Ishikawa (cell line): Measurements from ENCODE around the gene LCLAT1.

Experiments
- CEBPB ChIP-seq: IDR thresholded peaks from 2 replicates; pipeline ENCODE4 v1.6.1; 2012
- CREB1 ChIP-seq: IDR thresholded peaks from 2 replicates; pipeline ENCODE4 v1.6.1; 2012; ENCODE audit warnings: low read depth
- EGR1 ChIP-seq: IDR thresholded peaks from 2 replicates; pipeline ENCODE4 v1.6.1; 2012
- EP300 ChIP-seq: IDR thresholded peaks from 2 replicates; pipeline ENCODE4 v1.6.1; 2012; ENCODE audit warnings: borderline replicate concordance
- FOXM1 ChIP-seq: IDR thresholded peaks from 2 replicates; pipeline ENCODE4 v1.6.1; 2012; ENCODE audit warnings: low read depth, borderline replicate concordance
- NFIC ChIP-seq: IDR thresholded peaks from 2 replicates; pipeline ENCODE4 v1.6.1; 2012
- RAD21 ChIP-seq: IDR thresholded peaks from 2 replicates; pipeline ENCODE4 v1.6.1; 2012; ENCODE audit warnings: low read depth
- TAF1 ChIP-seq: IDR thresholded peaks from 2 replicates; pipeline ENCODE4 v1.6.1; 2012; ENCODE audit warnings: low read depth, mild to moderate bottlenecking
- TCF12 ChIP-seq: IDR thresholded peaks from 2 replicates; pipeline ENCODE4 v1.6.1; 2012; ENCODE audit warnings: low read depth
- TEAD4 ChIP-seq: IDR thresholded peaks from 2 replicates; pipeline ENCODE4 v1.6.1; 2012
- YY1 ChIP-seq: IDR thresholded peaks from 2 replicates; pipeline ENCODE4 v1.6.1; 2012; ENCODE audit warnings: low read depth
- ZBTB7A ChIP-seq: IDR thresholded peaks from 2 replicates; pipeline ENCODE4 v1.6.1; 2012; ENCODE audit warnings: low read depth
- TF ChIP-seq, protein P1 (sequence below): IDR thresholded peaks from 2 replicates; pipeline ENCODE4 v1.6.1; 2012; ENCODE audit warnings: low read depth, mild to moderate bottlenecking
- TF ChIP-seq, protein P2 (sequence below): IDR thresholded peaks from 2 replicates; pipeline ENCODE4 v1.6.1; 2012
- TF ChIP-seq, protein P3 (sequence below): IDR thresholded peaks from 2 replicates; pipeline ENCODE4 v1.6.1; 2012

LCLAT1 gene

DNA sequence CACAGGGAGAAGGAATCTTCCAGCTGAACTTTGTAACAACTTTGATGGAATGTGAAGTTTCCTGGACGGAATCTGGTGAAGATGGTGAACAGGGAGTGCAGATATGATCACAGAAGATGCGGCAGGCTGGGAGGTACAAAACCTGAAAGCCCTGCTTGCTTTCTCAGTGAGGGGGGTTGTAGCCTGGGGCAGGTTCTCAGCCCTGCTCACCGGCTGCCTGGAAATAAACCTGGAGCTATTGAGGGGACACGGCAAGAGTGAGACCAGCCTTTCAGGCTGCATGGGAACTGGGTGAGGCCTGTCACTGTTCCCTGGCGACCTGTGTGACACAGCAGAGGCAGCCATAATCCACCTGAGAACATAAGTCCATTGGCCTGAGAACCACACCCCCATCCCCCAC lies 174.8 kb downstream of the LCLAT1 start:
- TF ChIP-seq, protein P1, sequence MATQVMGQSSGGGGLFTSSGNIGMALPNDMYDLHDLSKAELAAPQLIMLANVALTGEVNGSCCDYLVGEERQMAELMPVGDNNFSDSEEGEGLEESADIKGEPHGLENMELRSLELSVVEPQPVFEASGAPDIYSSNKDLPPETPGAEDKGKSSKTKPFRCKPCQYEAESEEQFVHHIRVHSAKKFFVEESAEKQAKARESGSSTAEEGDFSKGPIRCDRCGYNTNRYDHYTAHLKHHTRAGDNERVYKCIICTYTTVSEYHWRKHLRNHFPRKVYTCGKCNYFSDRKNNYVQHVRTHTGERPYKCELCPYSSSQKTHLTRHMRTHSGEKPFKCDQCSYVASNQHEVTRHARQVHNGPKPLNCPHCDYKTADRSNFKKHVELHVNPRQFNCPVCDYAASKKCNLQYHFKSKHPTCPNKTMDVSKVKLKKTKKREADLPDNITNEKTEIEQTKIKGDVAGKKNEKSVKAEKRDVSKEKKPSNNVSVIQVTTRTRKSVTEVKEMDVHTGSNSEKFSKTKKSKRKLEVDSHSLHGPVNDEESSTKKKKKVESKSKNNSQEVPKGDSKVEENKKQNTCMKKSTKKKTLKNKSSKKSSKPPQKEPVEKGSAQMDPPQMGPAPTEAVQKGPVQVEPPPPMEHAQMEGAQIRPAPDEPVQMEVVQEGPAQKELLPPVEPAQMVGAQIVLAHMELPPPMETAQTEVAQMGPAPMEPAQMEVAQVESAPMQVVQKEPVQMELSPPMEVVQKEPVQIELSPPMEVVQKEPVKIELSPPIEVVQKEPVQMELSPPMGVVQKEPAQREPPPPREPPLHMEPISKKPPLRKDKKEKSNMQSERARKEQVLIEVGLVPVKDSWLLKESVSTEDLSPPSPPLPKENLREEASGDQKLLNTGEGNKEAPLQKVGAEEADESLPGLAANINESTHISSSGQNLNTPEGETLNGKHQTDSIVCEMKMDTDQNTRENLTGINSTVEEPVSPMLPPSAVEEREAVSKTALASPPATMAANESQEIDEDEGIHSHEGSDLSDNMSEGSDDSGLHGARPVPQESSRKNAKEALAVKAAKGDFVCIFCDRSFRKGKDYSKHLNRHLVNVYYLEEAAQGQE: no peak
- TF ChIP-seq RAD21 (no peak), TEAD4 (no peak), FOXM1 (no peak)

DNA sequence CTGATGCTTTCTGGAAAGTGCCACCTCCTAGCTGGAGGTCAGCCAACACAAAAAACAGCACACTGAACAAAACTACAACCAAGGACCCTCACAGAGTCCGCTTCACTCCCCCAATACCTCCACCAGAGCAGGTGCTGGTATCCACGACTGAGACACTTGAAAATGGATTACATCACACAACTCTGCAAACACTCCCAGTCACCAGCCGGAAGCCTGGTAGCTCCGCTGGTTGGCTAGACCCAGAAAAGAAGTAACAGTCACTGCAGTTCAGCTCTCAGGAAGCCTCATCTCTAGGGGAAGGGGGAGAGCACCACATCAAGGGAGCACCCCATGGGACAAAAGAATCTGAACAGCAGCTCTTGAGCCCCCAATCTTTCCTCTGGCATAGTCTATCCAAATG lies 175.4 kb downstream of the LCLAT1 start:
- TF ChIP-seq ZBTB7A: no peak
- TF ChIP-seq TCF12: no peak
- TF ChIP-seq CREB1: no peak
- no peak for TF ChIP-seq RAD21
- TF ChIP-seq TAF1: no peak
- TF ChIP-seq, protein P2, sequence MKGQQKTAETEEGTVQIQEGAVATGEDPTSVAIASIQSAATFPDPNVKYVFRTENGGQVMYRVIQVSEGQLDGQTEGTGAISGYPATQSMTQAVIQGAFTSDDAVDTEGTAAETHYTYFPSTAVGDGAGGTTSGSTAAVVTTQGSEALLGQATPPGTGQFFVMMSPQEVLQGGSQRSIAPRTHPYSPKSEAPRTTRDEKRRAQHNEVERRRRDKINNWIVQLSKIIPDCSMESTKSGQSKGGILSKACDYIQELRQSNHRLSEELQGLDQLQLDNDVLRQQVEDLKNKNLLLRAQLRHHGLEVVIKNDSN: no peak
- no peak for TF ChIP-seq EP300
- TF ChIP-seq, protein P3, sequence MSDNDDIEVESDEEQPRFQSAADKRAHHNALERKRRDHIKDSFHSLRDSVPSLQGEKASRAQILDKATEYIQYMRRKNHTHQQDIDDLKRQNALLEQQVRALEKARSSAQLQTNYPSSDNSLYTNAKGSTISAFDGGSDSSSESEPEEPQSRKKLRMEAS: no peak
- no peak for TF ChIP-seq NFIC
- TF ChIP-seq FOXM1: no peak
- no peak for TF ChIP-seq YY1
- TF ChIP-seq TEAD4: no peak
- TF ChIP-seq EGR1: no peak
- TF ChIP-seq, protein P1: no peak
- TF ChIP-seq CEBPB: no peak

DNA sequence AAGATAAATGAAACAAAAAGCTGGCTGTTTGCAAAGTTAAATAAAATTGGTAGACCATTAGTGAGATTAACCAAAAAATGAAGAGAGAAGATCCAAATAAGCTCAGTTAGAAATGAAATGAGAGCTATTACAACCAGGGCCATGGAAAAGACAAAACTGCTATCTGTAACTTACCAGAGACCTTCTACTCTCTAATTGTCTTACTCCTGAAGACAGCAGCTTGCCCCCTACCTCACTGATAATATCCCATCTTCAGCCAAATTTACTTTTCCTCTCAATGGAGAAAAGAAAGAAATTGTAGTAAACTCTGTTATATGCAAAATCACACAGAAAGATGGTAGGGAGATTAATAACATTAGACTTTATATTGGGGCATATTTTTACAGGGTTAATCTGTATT lies 178.2 kb downstream of the LCLAT1 start:
- TF ChIP-seq TAF1: no peak
- no peak for TF ChIP-seq TEAD4
- TF ChIP-seq CEBPB: no peak
- TF ChIP-seq, protein P1: no peak
- no peak for TF ChIP-seq YY1
- no peak for TF ChIP-seq TCF12
- TF ChIP-seq, protein P2: no peak
- TF ChIP-seq, protein P3: no peak
- TF ChIP-seq EGR1: no peak
- TF ChIP-seq RAD21: no peak
- no peak for TF ChIP-seq CREB1
- TF ChIP-seq EP300: no peak
- TF ChIP-seq ZBTB7A: no peak
- TF ChIP-seq NFIC: no peak
- TF ChIP-seq FOXM1: no peak

DNA sequence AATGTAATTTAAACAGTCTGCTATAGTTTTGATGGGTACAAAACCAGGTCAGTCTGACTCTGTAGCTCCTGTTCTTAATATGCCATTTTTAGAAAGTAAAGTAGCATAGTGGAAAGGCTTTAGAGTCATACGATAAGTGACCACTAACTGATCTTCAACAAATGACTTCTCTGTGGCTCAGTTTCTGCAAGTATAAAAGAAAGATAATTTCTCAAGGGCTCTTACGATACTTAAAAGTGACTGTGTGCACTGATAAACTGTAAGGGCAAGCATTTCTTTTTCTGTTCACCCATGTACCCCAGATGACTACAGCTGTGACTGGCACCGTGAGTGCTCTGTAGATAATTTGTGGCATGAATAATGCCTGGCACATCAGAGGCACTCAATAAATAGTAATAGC lies 178.7 kb downstream of the LCLAT1 start:
- no peak for TF ChIP-seq CEBPB
- no peak for TF ChIP-seq CREB1
- no peak for TF ChIP-seq YY1
- TF ChIP-seq TEAD4: no peak
- no peak for TF ChIP-seq EGR1

DNA sequence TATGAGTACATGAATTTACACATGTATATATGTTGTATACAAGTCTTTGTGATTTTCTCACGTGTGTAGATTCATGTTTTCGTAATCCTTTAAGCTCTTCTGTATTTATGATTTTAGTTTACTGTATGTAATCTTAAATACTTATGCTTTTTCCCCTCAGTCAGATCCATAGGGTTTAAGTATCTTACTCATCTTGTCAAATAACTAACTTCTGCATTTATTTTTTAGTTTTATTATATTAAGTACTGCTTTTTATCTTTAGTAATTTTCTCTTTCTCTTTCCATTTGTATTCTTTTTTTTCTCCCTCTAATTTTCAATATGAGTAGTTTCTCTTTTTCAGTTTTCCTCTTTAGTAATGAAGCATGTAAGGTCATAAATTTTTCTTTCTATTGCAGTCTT lies 179.4 kb downstream of the LCLAT1 start:
- TF ChIP-seq, protein P2: no peak
- TF ChIP-seq, protein P3: no peak
- no peak for TF ChIP-seq NFIC
- TF ChIP-seq TEAD4: no peak
- TF ChIP-seq FOXM1: no peak
- no peak for TF ChIP-seq EGR1
- TF ChIP-seq ZBTB7A: no peak
